GM23248 (cell line): ENCODE results near the gene ANKRD63. TPM values are rescaled to one million over a fixed set of nuclear protein-coding genes. Genes with fewer than 3 reads are reported as not detected.

ENCODE experiments used
- DNase-seq: peaks from one replicate; pipeline ENCODE4 v3.0.0-alpha.2; 2015
- H2AFZ ChIP-seq: fragments of 200-600 bp; sonication (generic); 2 replicates; pipeline ENCODE4 v1.6.1; 2016; ENCODE audit warnings: antibody characterized with exemption
- H3F3A ChIP-seq: fragments of 200-600 bp; sonication (generic); 2 replicates; pipeline ENCODE4 v1.6.1; 2016; ENCODE audit warnings: mild to moderate bottlenecking, antibody characterized with exemption, mixed run types; ENCODE audit not compliant: insufficient read depth
- H3K27ac ChIP-seq: fragments of 200-600 bp; sonication (generic); 2 replicates; pipeline ENCODE4 v1.5.1; 2016; ENCODE audit warnings: mild to moderate bottlenecking
- H3K27me3 ChIP-seq: fragments of 200-600 bp; sonication (generic); replicated peaks from 2 replicates; pipeline ENCODE4 v1.6.1; 2016; ENCODE audit warnings: mild to moderate bottlenecking; ENCODE audit not compliant: insufficient read depth
- H3K36me3 ChIP-seq: fragments of 200-600 bp; sonication (generic); 2 replicates; pipeline ENCODE4 v1.6.1; 2016; ENCODE audit warnings: low read depth, mild to moderate bottlenecking
- H3K4me1 ChIP-seq: fragments of 200-600 bp; sonication (generic); 2 replicates; pipeline ENCODE4 v1.6.1; 2016; ENCODE audit warnings: mild to moderate bottlenecking; ENCODE audit not compliant: insufficient read depth
- H3K4me2 ChIP-seq: fragments of 200-600 bp; sonication (generic); one replicate; pipeline ENCODE4 v1.6.1; 2016; ENCODE audit warnings: mild to moderate bottlenecking; ENCODE audit not compliant: unreplicated experiment
- H3K4me3 ChIP-seq: fragments of 200-600 bp; sonication (generic); 2 replicates; pipeline ENCODE4 v1.5.1; 2016; ENCODE audit warnings: mild to moderate bottlenecking
- H3K79me2 ChIP-seq: fragments of 200-600 bp; sonication (generic); 2 replicates; pipeline ENCODE4 v1.6.1; 2016; ENCODE audit warnings: mild to moderate bottlenecking; ENCODE audit not compliant: insufficient read depth
- H3K9ac ChIP-seq: fragments of 200-600 bp; sonication (generic); 2 replicates; pipeline ENCODE4 v1.6.1; 2016; ENCODE audit warnings: mild to moderate bottlenecking
- H3K9me2 ChIP-seq: fragments of 200-600 bp; sonication (generic); 2 replicates; pipeline ENCODE4 v1.6.1; 2016; ENCODE audit warnings: mixed run types, mild to moderate bottlenecking, moderate library complexity; ENCODE audit not compliant: insufficient read depth
- H3K9me3 ChIP-seq: fragments of 200-600 bp; sonication (generic); one replicate; pipeline ENCODE4 v1.6.1; 2017; ENCODE audit warnings: low read depth
- H4K20me1 ChIP-seq: fragments of 200-600 bp; sonication (generic); 2 replicates; pipeline ENCODE4 v1.6.0; 2016; ENCODE audit not compliant: insufficient read depth
- EZH2 ChIP-seq: fragments of 200-600 bp; sonication (generic); IDR thresholded peaks from 2 replicates; pipeline ENCODE4 v1.6.1; 2018; ENCODE audit warnings: antibody characterized with exemption, mild to moderate bottlenecking; ENCODE audit not compliant: insufficient read depth, poor library complexity, severe bottlenecking
- EZH2phosphoT487 ChIP-seq: fragments of 200-600 bp; sonication (generic); IDR thresholded peaks from 2 replicates; pipeline ENCODE4 v1.6.1; 2018; ENCODE audit warnings: antibody characterized with exemption, moderate library complexity, mild to moderate bottlenecking, low read depth; ENCODE audit not compliant: insufficient read depth
- WGBS, 2 experiments: methylation state at CpG; one replicate each; pipeline ENCODE4 v1.1.6; 2015 to 2017; ENCODE audit warnings: low lambda C conversion rate in 2 of 2, low coverage in 1 of 2; ENCODE audit errors: missing lambda C conversion rate in 2 of 2; 5-methylcytosine and 5-hydroxymethylcytosine counted together
- in situ Hi-C: fragments of 300-500 bp; cut with MboI; formaldehyde crosslinking; loops from 2 replicates; pipeline ENCODE4 v1.15.0; 2020
- polyA plus RNA-seq: library from polyadenylated mRNA; unstranded; fragments of >200 nt; fragmentation: Nextera tagmentation; extraction: Ambion mirVana; gene quantifications from 2 replicates; pipeline ENCODE4 v1.2.1, GENCODE V29; 2016
- total RNA-seq: library from RNA; depleted of rRNA; stranded (reverse); fragments of >200 nt; shearing (Covaris generic); gene quantifications from 2 replicates; pipeline ENCODE4 v1.2.3, GENCODE V29; 2014

ANKRD63 gene
- total and polyA plus RNA-seq, 2 experiments from 2014 or later = not detected

- in situ Hi-C loops = no loop called here
- H3K4me2 ChIP-seq = no peak overlapping the region
- no peak overlapping the region for H3K27ac ChIP-seq
- 0 out of 2 replicates have a peak, but pooled peaks cover 6% of the 10 kb centered on the region for H3K27me3 ChIP-seq
- TF ChIP-seq EZH2 (no peak), EZH2phosphoT487 (no peak)
- H3K9me3 ChIP-seq = no peaks in the 10 kb centered on the region
- no peaks in the 10 kb centered on the region for H3K4me1 ChIP-seq
- H3K9me2 ChIP-seq = no peaks in the 10 kb centered on the region
- DNase-seq = no peak
- H2AFZ ChIP-seq = no peak overlapping the region
- no peak overlapping the region for H3K9ac ChIP-seq
- no peaks in the 10 kb centered on the region for H4K20me1 ChIP-seq
- 63 to 74% methylated on average over 8 of the region's 8 CpGs for whole genome bisulfite sequencing, 2 experiments
- H3F3A ChIP-seq = peaks cover 15% of the 10 kb centered on the region; the same call in 1 of the 2 replicates
- H3K4me3 ChIP-seq = no peak overlapping the region
- no peaks in the 10 kb centered on the region for H3K36me3 ChIP-seq
- no peaks in the 10 kb centered on the region for H3K79me2 ChIP-seq
Observed at GRCh38 chr15:40246496-40247280, 36.2 kb downstream of the ANKRD63 start.

- Histone ChIP-seq H3F3A (peaks cover 15% of the 10 kb centered on the region; the same call in 1 of the 2 replicates), H3K9me3 (no peaks in the 10 kb centered on the region), H3K27me3 (0 out of 2 replicates have a peak, but pooled peaks cover 6% of the 10 kb centered on the region), H3K9me2 (no peaks in the 10 kb centered on the region), H2AFZ (no peak overlapping the region), H3K79me2 (no peaks in the 10 kb centered on the region), H3K9ac (no peak overlapping the region), H4K20me1 (no peaks in the 10 kb centered on the region), H3K27ac (no peak overlapping the region), H3K4me3 (no peak overlapping the region), H3K4me2 (no peak overlapping the region), H3K4me1 (no peaks in the 10 kb centered on the region), H3K36me3 (no peaks in the 10 kb centered on the region)
- 69 to 74% methylated on average over 9 of the region's 9 CpGs for WGBS, 2 experiments
- DNase-seq = no peak
- in situ Hi-C loops = no loop called here
- TF ChIP-seq EZH2phosphoT487 = no peak
- TF ChIP-seq EZH2 = no peak
Observed at GRCh38 chr15:40245666-40246450, 37.0 kb downstream of the ANKRD63 start.

- DNase-seq = no peak
- Histone ChIP-seq H3F3A (peaks cover 10% of the 10 kb centered on the region; the same call in 1 of the 2 replicates), H2AFZ (no peak overlapping the region), H3K36me3 (no peaks in the 10 kb centered on the region), H3K4me2 (no peak overlapping the region), H3K27me3 (0 out of 2 replicates have a peak, but pooled peaks cover 6% of the 10 kb centered on the region), H3K9me2 (no peaks in the 10 kb centered on the region), H3K79me2 (no peaks in the 10 kb centered on the region), H3K27ac (no peak overlapping the region), H4K20me1 (no peaks in the 10 kb centered on the region), H3K4me1 (no peaks in the 10 kb centered on the region), H3K9me3 (no peaks in the 10 kb centered on the region), H3K4me3 (no peak overlapping the region), H3K9ac (no peak overlapping the region)
- TF ChIP-seq EZH2 (no peak), EZH2phosphoT487 (no peak)
- in situ Hi-C loops = no loop called here
- 80 to 81% methylated on average over 5 of the region's 5 CpGs for WGBS, 2 experiments
Observed at GRCh38 chr15:40244961-40245523, 37.8 kb downstream of the ANKRD63 start.

GRCh38 chr15:40243126-40243810 is 39.6 kb downstream of the ANKRD63 start:
- no peak overlapping the region for H3K9ac ChIP-seq
- no peaks in the 10 kb centered on the region for H3F3A ChIP-seq
- H3K4me2 ChIP-seq = no peak overlapping the region
- WGBS, 2 experiments = 73 to 75% methylated on average over 9 of the region's 9 CpGs
- H3K9me2 ChIP-seq = no peaks in the 10 kb centered on the region
- H4K20me1 ChIP-seq = no peaks in the 10 kb centered on the region
- H3K79me2 ChIP-seq = no peaks in the 10 kb centered on the region
- H3K4me3 ChIP-seq = no peak overlapping the region
- no peaks in the 10 kb centered on the region for H3K9me3 ChIP-seq
- 0 out of 2 replicates have a peak, but pooled peaks cover 9% of the 10 kb centered on the region for H3K27me3 ChIP-seq
- no peak overlapping the region for H3K27ac ChIP-seq
- no peaks in the 10 kb centered on the region for H3K36me3 ChIP-seq
- H3K4me1 ChIP-seq = peaks cover 5% of the 10 kb centered on the region; the same call in 1 of the 2 replicates
- in situ Hi-C loops = no loop called here
- TF ChIP-seq EZH2 = no peak
- TF ChIP-seq EZH2phosphoT487 = no peak
- no peak overlapping the region for H2AFZ ChIP-seq
- no peak for DNase-seq
